ENCODE data around the gene LAMA5. TPM values are rescaled to one million over a fixed set of nuclear protein-coding genes. Genes with fewer than 3 reads are reported as not detected.

The LAMA5 gene
- total RNA-seq, 2 experiments from 2014 or later = 53.3 to 162 TPM

GRCh38 chr20:62317167-62317655 is 49.9 kb downstream of the LAMA5 start:
- Histone ChIP-seq H3K9me3 (ENCODE audit: low read length) (no peaks in the 10 kb centered on the region), H3K27ac (ENCODE audit: low read depth, low read length, poor library complexity, severe bottlenecking) (no peak overlapping the region), H3K4me3 (ENCODE audit: low read depth, low read length, poor library complexity, severe bottlenecking) (no peak overlapping the region), H2AFZ (ENCODE audit: low read length) (no peak overlapping the region), H3K36me3 (ENCODE audit: insufficient read depth, low read length) (peaks cover 46% of the 10 kb centered on the region), H4K20me1 (ENCODE audit: insufficient read depth, low read length) (no peaks in the 10 kb centered on the region), H3K4me2 (ENCODE audit: low read length) (no peak overlapping the region), H3K79me2 (ENCODE audit: insufficient read depth, low read depth, low read length) (no peaks in the 10 kb centered on the region), H3K4me1 (ENCODE audit: insufficient read depth, low read length, poor library complexity, severe bottlenecking) (peaks cover 5% of the 10 kb centered on the region), H3K9me2 (ENCODE audit: insufficient read depth, low read length) (no peaks in the 10 kb centered on the region)
- DNase-seq (ENCODE audit: low spot score) = no peak
- ChIA-PET CTCF (ENCODE audit: unreplicated experiment) (no interaction called here), POLR2A (no interaction called here)
- intact Hi-C loops (cut with micrococcal nuclease; ENCODE audit: unreplicated experiment) = no loop called here
- no TSS peak for BruUV-seq (replicated peaks)
- TF ChIP-seq, protein P1, sequence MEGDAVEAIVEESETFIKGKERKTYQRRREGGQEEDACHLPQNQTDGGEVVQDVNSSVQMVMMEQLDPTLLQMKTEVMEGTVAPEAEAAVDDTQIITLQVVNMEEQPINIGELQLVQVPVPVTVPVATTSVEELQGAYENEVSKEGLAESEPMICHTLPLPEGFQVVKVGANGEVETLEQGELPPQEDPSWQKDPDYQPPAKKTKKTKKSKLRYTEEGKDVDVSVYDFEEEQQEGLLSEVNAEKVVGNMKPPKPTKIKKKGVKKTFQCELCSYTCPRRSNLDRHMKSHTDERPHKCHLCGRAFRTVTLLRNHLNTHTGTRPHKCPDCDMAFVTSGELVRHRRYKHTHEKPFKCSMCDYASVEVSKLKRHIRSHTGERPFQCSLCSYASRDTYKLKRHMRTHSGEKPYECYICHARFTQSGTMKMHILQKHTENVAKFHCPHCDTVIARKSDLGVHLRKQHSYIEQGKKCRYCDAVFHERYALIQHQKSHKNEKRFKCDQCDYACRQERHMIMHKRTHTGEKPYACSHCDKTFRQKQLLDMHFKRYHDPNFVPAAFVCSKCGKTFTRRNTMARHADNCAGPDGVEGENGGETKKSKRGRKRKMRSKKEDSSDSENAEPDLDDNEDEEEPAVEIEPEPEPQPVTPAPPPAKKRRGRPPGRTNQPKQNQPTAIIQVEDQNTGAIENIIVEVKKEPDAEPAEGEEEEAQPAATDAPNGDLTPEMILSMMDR (conservative IDR thresholded peaks at IDR 0.05; ENCODE audit: low read length) = no peak
- TF ChIP-seq EZH2phosphoT487 (IDR thresholded peaks at IDR 0.05; ENCODE audit: borderline replicate concordance, low read depth, low read length) = no peak

GRCh38 chr20:62316331-62317166 is 50.6 kb downstream of the LAMA5 start:
- Histone ChIP-seq H3K36me3 (ENCODE audit: insufficient read depth, low read length) (peaks cover 45% of the 10 kb centered on the region), H3K4me1 (ENCODE audit: insufficient read depth, low read length, poor library complexity, severe bottlenecking) (no peaks in the 10 kb centered on the region), H2AFZ (ENCODE audit: low read length) (no peak overlapping the region), H3K9me2 (ENCODE audit: insufficient read depth, low read length) (no peaks in the 10 kb centered on the region), H3K9me3 (ENCODE audit: low read length) (no peaks in the 10 kb centered on the region), H3K4me3 (ENCODE audit: low read depth, low read length, poor library complexity, severe bottlenecking) (no peak overlapping the region), H3K79me2 (ENCODE audit: insufficient read depth, low read depth, low read length) (no peaks in the 10 kb centered on the region), H4K20me1 (ENCODE audit: insufficient read depth, low read length) (no peaks in the 10 kb centered on the region), H3K27ac (ENCODE audit: low read depth, low read length, poor library complexity, severe bottlenecking) (no peak overlapping the region), H3K4me2 (ENCODE audit: low read length) (no peak overlapping the region)
- ChIA-PET POLR2A (no interaction called here), CTCF (ENCODE audit: unreplicated experiment) (no interaction called here)
- TF ChIP-seq, protein P1 (conservative IDR thresholded peaks at IDR 0.05; ENCODE audit: low read length) = no peak
- TF ChIP-seq EZH2phosphoT487 (IDR thresholded peaks at IDR 0.05; ENCODE audit: borderline replicate concordance, low read depth, low read length) = no peak
- no TSS peak for BruUV-seq (replicated peaks)
- DNase-seq (ENCODE audit: low spot score) = no peak
- intact Hi-C loops (cut with micrococcal nuclease; ENCODE audit: unreplicated experiment) = no loop called here

DNA sequence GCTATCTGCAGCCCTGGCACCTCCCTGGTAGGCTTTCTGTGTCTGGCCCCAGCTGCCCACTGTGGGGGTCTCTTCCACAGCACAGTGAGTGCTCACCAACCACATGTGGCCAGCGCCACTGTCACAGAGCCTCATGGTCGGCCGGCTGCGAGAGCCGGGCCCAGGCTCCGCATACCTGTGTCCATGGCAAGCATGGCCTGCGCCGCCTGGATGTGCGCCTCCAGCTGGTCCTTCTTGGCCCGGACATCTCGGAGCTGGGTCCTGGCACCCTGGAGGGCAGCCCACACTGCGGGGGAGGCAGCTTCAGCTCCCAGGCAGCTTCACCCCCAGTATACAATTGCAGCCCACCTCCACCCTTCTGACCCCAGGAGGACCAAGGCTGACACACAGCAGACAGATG is 51.3 kb downstream of the LAMA5 start:
- Histone ChIP-seq H2AFZ (ENCODE audit: low read length) (no peak overlapping the region), H3K27ac (ENCODE audit: low read depth, low read length, poor library complexity, severe bottlenecking) (no peak overlapping the region), H4K20me1 (ENCODE audit: insufficient read depth, low read length) (no peaks in the 10 kb centered on the region), H3K9me2 (ENCODE audit: insufficient read depth, low read length) (no peaks in the 10 kb centered on the region), H3K9me3 (ENCODE audit: low read length) (no peaks in the 10 kb centered on the region), H3K36me3 (ENCODE audit: insufficient read depth, low read length) (peaks cover 46% of the 10 kb centered on the region), H3K4me2 (ENCODE audit: low read length) (no peak overlapping the region), H3K4me1 (ENCODE audit: insufficient read depth, low read length, poor library complexity, severe bottlenecking) (no peaks in the 10 kb centered on the region), H3K79me2 (ENCODE audit: insufficient read depth, low read depth, low read length) (no peaks in the 10 kb centered on the region), H3K4me3 (ENCODE audit: low read depth, low read length, poor library complexity, severe bottlenecking) (no peak overlapping the region)
- BruUV-seq (replicated peaks) = no TSS peak
- POLR2A ChIA-PET = no interaction called here
- TF ChIP-seq, protein P1 (conservative IDR thresholded peaks at IDR 0.05; ENCODE audit: low read length) = no peak
- TF ChIP-seq EZH2phosphoT487 (IDR thresholded peaks at IDR 0.05; ENCODE audit: borderline replicate concordance, low read depth, low read length) = no peak
- CTCF ChIA-PET (ENCODE audit: unreplicated experiment) = no interaction called here
- intact Hi-C loops (cut with micrococcal nuclease; ENCODE audit: unreplicated experiment) = no loop called here
- DNase-seq (ENCODE audit: low spot score) = no peak

All from OCI-LY7 (cell line).